H1 (cell line): ENCODE measurements around the gene FAM171A1. TPM values are rescaled to one million over a fixed set of nuclear protein-coding genes. Genes with fewer than 3 reads are reported as not detected.

Source experiments
- CTCF ChIA-PET: fragments of 300-600 bp; sonication (Branson Sonifier 250); formaldehyde crosslinking; loops from one replicate; lab custom pipeline; 2021; ENCODE audit not compliant: partially characterized antibody; lab: Charles Lee
- POLR2A ChIA-PET: fragments of 300-600 bp; sonication (Branson Sonifier 250); formaldehyde crosslinking; loops from one replicate; lab custom pipeline; 2021; ENCODE audit warnings: inconsistent platforms; ENCODE audit not compliant: partially characterized antibody; lab: Charles Lee
- DNase-seq, 2 experiments: peaks; one replicate each; pipeline versions ENCODE4 v3.0.0 to v3.0.0-alpha.2; 2010 to 2022; ENCODE audit warnings: low spot score in 2 of 2, low read depth in 1 of 2, mixed read lengths in 1 of 2
- FAIRE-seq: peaks from 2 replicates; lab custom pipeline; 2011; peaks lifted over from hg19 to GRCh38; lab: Jason Lieb, UNC
- H2AFZ ChIP-seq: 2 replicates; pipeline ENCODE4 v1.8.1; 2012; ENCODE audit warnings: low read length, inconsistent platforms
- H2AK5ac ChIP-seq: 2 replicates; pipeline ENCODE4 v1.6.1; 2013; ENCODE audit warnings: low read depth, low read length
- H2BK120ac ChIP-seq: replicated peaks from 2 replicates; pipeline ENCODE3; 2013; ENCODE audit warnings: low read depth, low read length, inconsistent platforms
- H2BK12ac ChIP-seq: 2 replicates; pipeline ENCODE4 v1.6.1; 2013; ENCODE audit warnings: low read depth, low read length
- H2BK15ac ChIP-seq: 2 replicates; pipeline ENCODE4 v1.6.1; 2013; ENCODE audit warnings: low read length
- H2BK20ac ChIP-seq: 2 replicates; pipeline ENCODE4 v1.6.1; 2013; ENCODE audit warnings: low read length
- H2BK5ac ChIP-seq: 2 replicates; pipeline ENCODE4 v1.6.1; 2013; ENCODE audit warnings: low read depth, low read length
- H3K14ac ChIP-seq: 2 replicates; pipeline ENCODE4 v1.6.1; 2013; ENCODE audit warnings: inconsistent platforms; ENCODE audit not compliant: insufficient read length
- H3K18ac ChIP-seq: 2 replicates; pipeline ENCODE4 v1.6.1; 2013; ENCODE audit warnings: low read length; ENCODE audit errors: extremely low read depth
- H3K23ac ChIP-seq: 2 replicates; pipeline ENCODE4 v1.6.1; 2013; ENCODE audit warnings: inconsistent platforms; ENCODE audit not compliant: insufficient read length
- H3K23me2 ChIP-seq: 2 replicates; pipeline ENCODE4 v1.6.1; 2013; ENCODE audit warnings: low read depth, low read length
- H3K27ac ChIP-seq: 2 replicates; pipeline ENCODE4 v1.6.1; 2011; ENCODE audit warnings: low read depth, low read length, inconsistent platforms
- H3K27me3 ChIP-seq, 4 experiments: replicated peaks in 1 of 4; 1 replicate in 1 of 4; 2 replicates in 3 of 4; pipeline versions ENCODE4 v1.6.1 to v1.8.1; 2011 to 2013; ENCODE audit warnings: low read length in 3 of 4, mild to moderate bottlenecking in 3 of 4, inconsistent platforms in 2 of 4, mixed read lengths in 2 of 4, moderate library complexity in 1 of 4; ENCODE audit not compliant: control insufficient read depth in 3 of 4, insufficient read depth in 3 of 4; ENCODE audit errors: extremely low read depth in 1 of 4
- H3K36me3 ChIP-seq, 4 experiments: 2 replicates each; pipeline versions ENCODE4 v1.6.1 to v1.8.1; 2011 to 2013; ENCODE audit warnings: mild to moderate bottlenecking in 4 of 4, low read length in 3 of 4, moderate library complexity in 2 of 4, control low read depth in 1 of 4, inconsistent platforms in 1 of 4; ENCODE audit not compliant: insufficient read depth in 4 of 4, control insufficient read depth in 2 of 4
- H3K4ac ChIP-seq: replicated peaks from 2 replicates; pipeline ENCODE3; 2013; ENCODE audit warnings: low read length, low read depth, mixed read lengths, inconsistent platforms; ENCODE audit not compliant: insufficient read length
- H3K4me1 ChIP-seq, 4 experiments: replicated peaks in 1 of 4; 1 replicate in 1 of 4; 2 replicates in 3 of 4; pipeline versions ENCODE4 v1.6.1 to v1.8.1; 2011 to 2013; ENCODE audit warnings: low read length in 3 of 4, inconsistent platforms in 2 of 4, mixed read lengths in 1 of 4; ENCODE audit not compliant: insufficient read depth in 4 of 4, control insufficient read depth in 3 of 4
- H3K4me2 ChIP-seq, 2 experiments: 2 replicates each; pipeline versions ENCODE4 v1.6.1 to v1.8.1; 2011 to 2013; ENCODE audit warnings: low read depth in 2 of 2, low read length in 2 of 2, control low read depth in 1 of 2, inconsistent platforms in 1 of 2, mild to moderate bottlenecking in 1 of 2; ENCODE audit not compliant: insufficient read depth in 1 of 2
- H3K4me3 ChIP-seq, 4 experiments: fragments of 200-600, 300-600 bp in 1 of 4; sonication (generic), shearing (Covaris generic), sonication (Bioruptor Twin) in 1 of 4; 2 replicates each; pipeline versions ENCODE4 v1.5.1 to v1.8.1; 2011 to 2016; ENCODE audit warnings: low read length in 4 of 4, low read depth in 3 of 4, control low read depth in 2 of 4, inconsistent platforms in 2 of 4, mild to moderate bottlenecking in 2 of 4, mixed read lengths in 1 of 4, moderate library complexity in 1 of 4; ENCODE audit not compliant: insufficient read depth in 2 of 4; ENCODE audit errors: extremely low read depth in 1 of 4
- H3K56ac ChIP-seq: replicated peaks from 2 replicates; pipeline ENCODE3; 2013; ENCODE audit warnings: low read depth, mild to moderate bottlenecking, mixed read lengths, low read length, inconsistent platforms; ENCODE audit not compliant: insufficient read length
- H3K79me1 ChIP-seq: 2 replicates; pipeline ENCODE4 v1.6.1; 2013; ENCODE audit warnings: low read depth, low read length, control low read depth
- H3K79me2 ChIP-seq, 2 experiments: 2 replicates each; pipeline versions ENCODE4 v1.6.1 to v1.8.1; 2012 to 2013; ENCODE audit warnings: low read length in 2 of 2, mild to moderate bottlenecking in 2 of 2, inconsistent platforms in 1 of 2; ENCODE audit not compliant: insufficient read depth in 2 of 2, control insufficient read depth in 1 of 2
- H3K9ac ChIP-seq, 4 experiments: replicated peaks in 1 of 4; 1 replicate in 1 of 4; 2 replicates in 3 of 4; pipeline versions ENCODE4 v1.6.1 to v1.8.1; 2011 to 2013; ENCODE audit warnings: low read depth in 3 of 4, low read length in 3 of 4, control low read depth in 2 of 4, mild to moderate bottlenecking in 2 of 4, moderate library complexity in 2 of 4, inconsistent platforms in 1 of 4; ENCODE audit errors: extremely low read depth in 1 of 4
- H3K9me3 ChIP-seq, 2 experiments: 2 replicates each; pipeline versions ENCODE4 v1.6.1 to v1.8.1; 2012 to 2013; ENCODE audit warnings: mild to moderate bottlenecking in 2 of 2, moderate library complexity in 2 of 2, control low read depth in 1 of 2, inconsistent platforms in 1 of 2, low read depth in 1 of 2, low read length in 1 of 2, mixed read lengths in 1 of 2; ENCODE audit not compliant: insufficient read depth in 2 of 2
- H4K20me1 ChIP-seq, 2 experiments: replicated peaks in 1 of 2; 2 replicates each; pipeline versions ENCODE3 to v1.8.1; 2011 to 2013; ENCODE audit warnings: inconsistent platforms in 2 of 2, low read length in 2 of 2, mild to moderate bottlenecking in 1 of 2; ENCODE audit not compliant: insufficient read depth in 2 of 2, control insufficient read depth in 1 of 2
- H4K5ac ChIP-seq: 2 replicates; pipeline ENCODE4 v1.6.1; 2013; ENCODE audit warnings: low read length, low read depth, mixed read lengths, inconsistent platforms; ENCODE audit not compliant: insufficient read length
- H4K8ac ChIP-seq: 2 replicates; pipeline ENCODE4 v1.8.0; 2013; ENCODE audit warnings: mild to moderate bottlenecking, moderate library complexity, low read length, inconsistent platforms; ENCODE audit not compliant: insufficient read depth; ENCODE audit errors: extremely low read depth
- H4K91ac ChIP-seq: replicated peaks from 2 replicates; pipeline ENCODE3; 2013; ENCODE audit warnings: low read length, mixed read lengths, inconsistent platforms; ENCODE audit not compliant: insufficient read length
- JUN ChIP-seq: IDR thresholded peaks from 2 replicates; pipeline ENCODE4 v1.6.1; 2011; ENCODE audit warnings: low read depth, mild to moderate bottlenecking, improper control_type of control experiment, low read length
- KDM5A ChIP-seq: fragments of 200-600 bp; IDR thresholded peaks from 2 replicates; pipeline ENCODE4 v1.7.1; 2012; ENCODE audit warnings: mild to moderate bottlenecking, low read length, inconsistent platforms, mixed read lengths
- WGBS, 2 experiments: shearing (Covaris generic) in 1 of 2; methylation state at CpG; one replicate each; pipeline versions ENCODE4 v1.1.6 to v1.1.7; 2013 to 2015; ENCODE audit warnings: low lambda C conversion rate in 2 of 2, mixed read lengths in 2 of 2, inconsistent platforms in 1 of 2, low coverage in 1 of 2, missing lambda C conversion rate in 1 of 2; ENCODE audit not compliant: insufficient replicate concordance in 2 of 2, insufficient coverage in 1 of 2, insufficient read length in 1 of 2; ENCODE audit errors: extremely low coverage in 1 of 2, missing lambda C conversion rate in 1 of 2; 5-methylcytosine and 5-hydroxymethylcytosine counted together
- polyA plus RNA-seq, 7 experiments: library from polyadenylated mRNA; depleted of rRNA in 3 of 7; stranded (reverse) in 5 of 7; unstranded in 2 of 7; fragments of >200 nt in 5 of 7; fragments of 200-250 nt in 2 of 7; gene quantifications; 1 replicate in 5 of 7; 2 replicates in 1 of 7; 4 replicates in 1 of 7; pipeline versions ENCODE4 v1.2.1 to v1.2.3, GENCODE V29; 2011 to 2013; ENCODE audit warnings: missing spikeins in 2 of 7, mixed read lengths in 2 of 7
- total RNA-seq: library from RNA; stranded (reverse); fragmentation: NEBNext Ultra II Directional; extraction: Animal tissue kit (Norgen Biotek cat#: 25700); gene quantifications from 2 replicates; pipeline ENCODE4 v1.2.1, GENCODE V29; 2021

The FAM171A1 gene
- total and polyA plus RNA-seq, 2 of the 8 experiments (the other 6 are each of a cell fraction or from before 2014, with no cell fraction given), result 26.6 to 42.1 TPM

- Histone ChIP-seq H3K9me3 (no peaks in the 10 kb centered on the region), H3K14ac (no peak overlapping the region), H3K23me2 (peaks cover 4% of the 10 kb centered on the region; the same call in 1 of the 2 replicates), H2AK5ac (no peak overlapping the region), H3K9ac (no peak overlapping the region; a peak in 1 of 7 replicates), H2BK5ac (no peak overlapping the region), H3K4ac (no peak overlapping the region), H3K27me3 (no peaks in the 10 kb centered on the region), H3K4me3 (no peak overlapping the region), H3K56ac (no peak overlapping the region), H3K18ac (no peak overlapping the region), H3K36me3 (no peaks in the 10 kb centered on the region), H2BK15ac (no peak overlapping the region), H4K20me1 (peaks cover 3 to 5% of the 10 kb centered on the region in 2 experiments), H4K91ac (no peak overlapping the region), H4K8ac (no peak overlapping the region), H2AFZ (no peak overlapping the region), H3K27ac (no peak overlapping the region), H2BK20ac (no peak overlapping the region), H2BK120ac (no peak overlapping the region), H3K4me1 (peaks cover 0 to 6% (median 1%) of the 10 kb centered on the region in 4 experiments; a peak in 6 of 7 replicates), H3K79me2 (peaks cover 0 to 29% of the 10 kb centered on the region in 2 experiments; a peak in 3 of 4 replicates), H2BK12ac (no peak overlapping the region), H3K79me1 (peaks cover under 1% of the 10 kb centered on the region; the same call in 1 of the 2 replicates), H3K4me2 (no peak overlapping the region), H3K23ac (no peak overlapping the region), H4K5ac (no peak overlapping the region)
- FAIRE-seq (no peak), DNase-seq (no peak)
- CTCF ChIA-PET, result interaction anchor here (0.7 to 1.2 kb wide), 3 partner anchors 12 to 91 kb away, joined by 3 to 4 read pairs (median 3); no protein-coding TSS in a partner anchor
- 91% methylated on average over 8 of the region's 8 CpGs; no CpG with 5 or more reads in 1 of the 2 experiments for WGBS, 2 experiments
- TF ChIP-seq KDM5A, result no peak
- TF ChIP-seq JUN, result no peak
- POLR2A ChIA-PET, result no interaction called here
These were observed 17.5 kb downstream of the FAM171A1 start for GRCh38 chr10:15353471-15354017.
